ENCODE measurements around the gene TRIM39. TPM values are rescaled to one million over a fixed set of nuclear protein-coding genes. Genes with fewer than 3 reads are reported as not detected.
A peak's percentile ranks its signal among the peaks of the same experiment; 100 is the strongest.

Gene TRIM39
- total and polyA plus RNA-seq, 5 donors from 2014 or later = 5.2 to 39.2 (median 11.7) TPM

DNA sequence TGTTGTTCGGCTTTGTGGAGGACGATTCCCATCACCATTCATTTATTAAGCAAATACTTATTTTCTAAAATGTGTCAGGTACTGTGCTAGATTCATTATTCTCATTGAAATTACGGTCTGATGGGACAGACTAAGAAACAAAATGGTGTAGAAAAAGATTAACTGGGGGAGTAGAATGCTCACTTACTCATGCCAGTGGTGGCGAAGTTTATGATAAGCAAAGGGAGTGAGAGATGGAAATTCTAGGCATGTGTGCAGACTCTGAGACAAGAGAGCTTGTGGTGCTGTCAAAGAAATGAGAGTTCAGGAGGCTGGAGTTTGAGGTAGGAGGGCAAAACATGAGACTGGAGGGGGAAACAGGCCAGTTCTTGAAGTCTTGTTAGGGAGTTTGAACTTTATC is 19.1 kb downstream of the TRIM39 start:
- Mint-ChIP-seq H3K27me3 (no peaks in the 10 kb centered on the region), H3K9me3 (no peaks in the 10 kb centered on the region), H3K27ac (peak overlapping the region; percentile 45 to 97 (median 84)), H3K36me3 (peaks cover 34% of the 10 kb centered on the region), H3K4me1 (peaks cover 11 to 35% (median 16%) of the 10 kb centered on the region in 4 donors), H3K4me3 (peak overlapping the region; percentile 89 to 95 (median 94))
- Histone ChIP-seq H3K27me3 (ENCODE audit: control insufficient read depth, insufficient read depth, low read length) (no peaks in the 10 kb centered on the region), H3K36me3 (ENCODE audit: control insufficient read depth, insufficient read depth, low read length) (peaks cover 30% of the 10 kb centered on the region), H3K4me3 (ENCODE audit: low read depth, low read length) (peak overlapping the region; percentile 65), H3K27ac (ENCODE audit: insufficient read depth, low read length, poor library complexity, severe bottlenecking) (no peak overlapping the region), H3K9me3 (ENCODE audit: control insufficient read depth in 2 of 2, low read length in 2 of 2) (no peaks in the 10 kb centered on the region), H3K4me1 (ENCODE audit: control insufficient read depth, insufficient read depth, low read length, poor library complexity, severe bottlenecking) (peaks cover 9% of the 10 kb centered on the region)
- ATAC-seq (ENCODE audit: low read depth in 2 of 2) (no peak), DNase-seq (no peak)

DNA sequence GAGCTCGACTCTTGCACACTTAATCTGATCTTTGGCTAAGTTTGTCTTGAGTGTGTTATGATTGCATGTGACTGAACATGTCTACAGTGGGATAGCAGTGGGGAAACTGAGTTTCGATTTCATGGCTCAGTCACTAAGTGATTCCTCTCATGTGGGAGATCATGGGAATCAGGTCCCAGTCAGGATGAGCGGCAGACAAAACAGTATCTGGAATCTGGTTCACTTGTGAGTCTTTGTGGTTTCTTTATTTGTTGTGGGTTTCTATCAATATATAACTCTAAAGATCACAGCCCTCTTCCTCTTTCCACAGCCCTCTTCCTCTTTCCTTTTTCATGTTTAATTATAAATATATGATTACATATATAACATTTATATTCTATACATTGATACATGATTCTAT is 22.2 kb downstream of the TRIM39 start:
- DNase-seq = no peak
- Mint-ChIP-seq H3K27me3 (peaks cover 18% of the 10 kb centered on the region), H3K4me3 (peak overlapping the region in 1 of 4 donors; percentile 39), H3K36me3 (peaks cover 18% of the 10 kb centered on the region), H3K27ac (no peak overlapping the region), H3K4me1 (peaks cover 11 to 35% (median 18%) of the 10 kb centered on the region in 4 donors), H3K9me3 (peaks cover 0 to 2% (median 0%) of the 10 kb centered on the region in 7 donors)
- Histone ChIP-seq H3K27me3 (ENCODE audit: control insufficient read depth, insufficient read depth, low read length) (peaks cover 6% of the 10 kb centered on the region), H3K4me3 (ENCODE audit: low read depth, low read length) (no peak overlapping the region), H3K9me3 (ENCODE audit: control insufficient read depth in 2 of 2, low read length in 2 of 2) (no peaks in the 10 kb centered on the region), H3K4me1 (ENCODE audit: control insufficient read depth, insufficient read depth, low read length, poor library complexity, severe bottlenecking) (peaks cover 9% of the 10 kb centered on the region), H3K27ac (ENCODE audit: insufficient read depth, low read length, poor library complexity, severe bottlenecking) (no peak overlapping the region), H3K36me3 (ENCODE audit: control insufficient read depth, insufficient read depth, low read length) (peaks cover 12% of the 10 kb centered on the region)
- no peak for ATAC-seq (ENCODE audit: low read depth in 2 of 2)

DNA sequence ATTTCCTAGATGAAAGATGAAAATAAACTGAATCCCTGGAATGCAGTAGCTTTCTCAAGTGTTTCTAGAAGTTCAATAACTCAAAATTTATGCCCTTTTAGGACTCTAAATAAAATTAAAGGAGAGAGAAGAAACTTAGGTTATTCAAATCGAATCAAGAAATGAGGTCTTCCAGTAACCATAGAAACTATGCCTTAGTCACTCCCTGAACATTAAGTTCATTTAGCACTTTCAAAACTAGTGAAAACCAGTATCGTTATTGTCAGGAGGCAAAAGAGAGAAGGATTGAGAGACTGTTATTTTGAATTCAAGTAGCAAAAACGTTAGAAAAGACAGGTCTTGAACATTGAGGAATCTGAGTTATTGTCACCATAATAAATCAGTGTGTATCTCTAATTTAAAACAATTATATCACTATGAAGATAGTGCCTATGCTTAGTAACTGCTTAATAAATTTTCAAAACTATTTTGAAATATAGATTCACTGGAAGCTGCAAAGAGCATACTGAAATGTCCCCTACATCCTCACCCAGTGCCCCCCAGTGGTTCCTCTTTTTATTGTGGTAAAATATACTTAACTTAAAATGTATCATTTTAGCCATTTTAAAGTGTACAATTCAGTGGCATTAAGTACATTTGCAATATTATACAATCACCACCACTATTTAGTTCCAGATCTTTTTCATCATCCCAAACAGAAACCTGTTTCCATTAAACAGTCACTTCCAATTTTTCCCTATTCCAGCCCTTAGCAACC is 22.9 kb downstream of the TRIM39 start:
- ATAC-seq (ENCODE audit: low read depth in 2 of 2) = no peak

DNA sequence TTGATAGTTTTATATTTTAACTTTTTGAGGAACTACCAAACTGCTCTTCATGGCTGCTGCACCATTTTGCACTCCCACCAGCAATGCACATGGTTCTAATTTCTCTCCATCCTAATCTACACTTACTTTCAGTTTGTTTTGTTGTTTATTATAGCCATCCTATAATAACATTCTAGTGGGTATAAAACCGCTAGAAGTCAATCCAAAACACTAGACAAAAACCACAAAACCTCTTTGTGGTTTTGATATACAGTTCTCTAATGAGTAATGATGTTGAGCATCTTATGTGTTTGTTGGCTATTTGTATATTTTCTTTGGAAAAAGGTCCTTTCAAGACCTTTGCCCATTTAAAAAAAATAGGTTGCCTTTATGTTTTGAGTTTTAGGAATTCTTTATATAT is 23.8 kb downstream of the TRIM39 start:
- H3K4me1 ChIP-seq (ENCODE audit: control insufficient read depth, insufficient read depth, low read length, poor library complexity, severe bottlenecking) = peaks cover 6% of the 10 kb centered on the region
- Mint-ChIP-seq H3K36me3 (peaks cover 18% of the 10 kb centered on the region), H3K27ac (peak overlapping the region in 1 of 3 donors; percentile 75), H3K9me3 (peaks cover 0 to 2% (median 0%) of the 10 kb centered on the region in 7 donors), H3K4me1 (peaks cover 11 to 26% (median 18%) of the 10 kb centered on the region in 4 donors), H3K4me3 (peak overlapping the region in 1 of 4 donors; percentile 24), H3K27me3 (peaks cover 18% of the 10 kb centered on the region)
- no peak for DNase-seq
- no peak overlapping the region for H3K27ac ChIP-seq (ENCODE audit: insufficient read depth, low read length, poor library complexity, severe bottlenecking)
- no peak overlapping the region for H3K4me3 ChIP-seq (ENCODE audit: low read depth, low read length)
- H3K36me3 ChIP-seq (ENCODE audit: control insufficient read depth, insufficient read depth, low read length) = peaks cover 12% of the 10 kb centered on the region
- H3K9me3 ChIP-seq (ENCODE audit: control insufficient read depth in 2 of 2, low read length in 2 of 2) = no peaks in the 10 kb centered on the region
- ATAC-seq (ENCODE audit: low read depth in 2 of 2) = no peak
- peaks cover 14% of the 10 kb centered on the region for H3K27me3 ChIP-seq (ENCODE audit: control insufficient read depth, insufficient read depth, low read length)

More for the DNA sequence above, 22.9 kb downstream of the TRIM39 start:
- Histone ChIP-seq H3K9me3 (ENCODE audit: control insufficient read depth in 2 of 2, low read length in 2 of 2) (no peaks in the 10 kb centered on the region), H3K27me3 (ENCODE audit: control insufficient read depth, insufficient read depth, low read length) (peaks cover 10% of the 10 kb centered on the region), H3K4me3 (ENCODE audit: low read depth, low read length) (no peak overlapping the region), H3K27ac (ENCODE audit: insufficient read depth, low read length, poor library complexity, severe bottlenecking) (no peak overlapping the region), H3K36me3 (ENCODE audit: control insufficient read depth, insufficient read depth, low read length) (peaks cover 12% of the 10 kb centered on the region), H3K4me1 (ENCODE audit: control insufficient read depth, insufficient read depth, low read length, poor library complexity, severe bottlenecking) (peaks cover 9% of the 10 kb centered on the region)
- Mint-ChIP-seq H3K27ac (no peak overlapping the region), H3K4me3 (no peak overlapping the region), H3K4me1 (peaks cover 11 to 32% (median 18%) of the 10 kb centered on the region in 4 donors), H3K36me3 (peaks cover 18% of the 10 kb centered on the region), H3K9me3 (peaks cover 0 to 2% (median 0%) of the 10 kb centered on the region in 7 donors), H3K27me3 (peaks cover 18% of the 10 kb centered on the region)
- DNase-seq = no peak

DNA sequence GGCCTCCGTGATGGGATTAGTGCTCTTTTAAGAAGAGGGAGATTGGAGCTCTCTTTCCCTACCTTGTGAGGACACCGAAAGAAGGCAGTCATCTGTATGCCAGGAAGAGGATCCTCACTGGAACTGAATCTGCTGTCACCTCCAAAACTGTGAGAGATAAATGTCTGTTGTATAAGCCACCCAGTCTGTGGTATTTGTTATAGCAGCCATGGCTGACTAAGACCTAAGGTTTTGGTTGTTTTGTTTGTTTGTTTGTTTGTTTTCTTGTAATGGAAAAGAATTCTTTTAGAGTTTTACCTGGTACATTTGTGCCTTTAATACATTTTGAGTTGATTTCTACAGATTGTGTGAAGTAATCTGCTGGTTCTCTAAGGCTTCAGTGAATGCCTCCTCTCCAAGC is 25.8 kb downstream of the TRIM39 start:
- Histone ChIP-seq H3K4me3 (ENCODE audit: low read depth, low read length) (no peak overlapping the region), H3K4me1 (ENCODE audit: control insufficient read depth, insufficient read depth, low read length, poor library complexity, severe bottlenecking) (no peaks in the 10 kb centered on the region), H3K36me3 (ENCODE audit: control insufficient read depth, insufficient read depth, low read length) (peaks cover 1% of the 10 kb centered on the region), H3K27me3 (ENCODE audit: control insufficient read depth, insufficient read depth, low read length) (peaks cover 26% of the 10 kb centered on the region), H3K27ac (ENCODE audit: insufficient read depth, low read length, poor library complexity, severe bottlenecking) (no peak overlapping the region), H3K9me3 (ENCODE audit: control insufficient read depth in 2 of 2, low read length in 2 of 2) (no peaks in the 10 kb centered on the region)
- DNase-seq (no peak), ATAC-seq (ENCODE audit: low read depth in 2 of 2) (no peak)
- Mint-ChIP-seq H3K4me3 (no peak overlapping the region), H3K27ac (no peak overlapping the region), H3K9me3 (peaks cover 0 to 2% (median 0%) of the 10 kb centered on the region in 7 donors), H3K27me3 (peaks cover 34% of the 10 kb centered on the region), H3K4me1 (peaks cover 3 to 16% (median 11%) of the 10 kb centered on the region in 4 donors), H3K36me3 (peaks cover 3% of the 10 kb centered on the region)

DNA sequence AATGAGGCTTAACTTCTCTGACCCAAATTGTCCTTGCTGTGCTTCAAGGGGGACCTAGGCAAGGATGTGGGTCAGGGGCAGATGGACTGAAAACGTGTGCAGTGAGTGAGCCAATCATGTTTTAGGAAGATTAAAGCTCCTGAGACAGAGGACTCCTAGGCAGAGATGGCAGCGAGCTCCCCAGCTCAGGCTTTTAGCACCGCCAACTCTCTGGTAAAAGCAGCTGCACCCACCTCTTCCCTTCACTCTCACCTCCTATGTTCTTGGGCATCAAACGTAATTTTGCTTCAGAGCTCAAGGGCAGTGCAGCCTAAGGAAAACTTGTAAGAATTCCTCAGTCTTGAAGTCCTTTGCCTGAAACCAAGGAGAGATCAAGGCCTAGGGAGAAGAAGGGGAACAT is 28.6 kb downstream of the TRIM39 start:
- H3K4me3 Mint-ChIP-seq = no peak overlapping the region
- H3K27ac Mint-ChIP-seq = no peak overlapping the region
- no peak for ATAC-seq (ENCODE audit: low read depth in 2 of 2)
- Histone ChIP-seq H3K36me3 (ENCODE audit: control insufficient read depth, insufficient read depth, low read length) (no peaks in the 10 kb centered on the region), H3K27me3 (ENCODE audit: control insufficient read depth, insufficient read depth, low read length) (peaks cover 47% of the 10 kb centered on the region), H3K4me1 (ENCODE audit: control insufficient read depth, insufficient read depth, low read length, poor library complexity, severe bottlenecking) (peaks cover 7% of the 10 kb centered on the region), H3K4me3 (ENCODE audit: low read depth, low read length) (no peak overlapping the region), H3K27ac (ENCODE audit: insufficient read depth, low read length, poor library complexity, severe bottlenecking) (no peak overlapping the region), H3K9me3 (ENCODE audit: control insufficient read depth in 2 of 2, low read length in 2 of 2) (no peaks in the 10 kb centered on the region)
- peaks cover 57% of the 10 kb centered on the region for H3K27me3 Mint-ChIP-seq
- peaks cover 0 to 3% (median 0%) of the 10 kb centered on the region in 7 donors for H3K9me3 Mint-ChIP-seq
- peaks cover 0 to 14% (median 7%) of the 10 kb centered on the region in 4 donors for H3K4me1 Mint-ChIP-seq
- no peaks in the 10 kb centered on the region for H3K36me3 Mint-ChIP-seq
- DNase-seq = no peak

DNA sequence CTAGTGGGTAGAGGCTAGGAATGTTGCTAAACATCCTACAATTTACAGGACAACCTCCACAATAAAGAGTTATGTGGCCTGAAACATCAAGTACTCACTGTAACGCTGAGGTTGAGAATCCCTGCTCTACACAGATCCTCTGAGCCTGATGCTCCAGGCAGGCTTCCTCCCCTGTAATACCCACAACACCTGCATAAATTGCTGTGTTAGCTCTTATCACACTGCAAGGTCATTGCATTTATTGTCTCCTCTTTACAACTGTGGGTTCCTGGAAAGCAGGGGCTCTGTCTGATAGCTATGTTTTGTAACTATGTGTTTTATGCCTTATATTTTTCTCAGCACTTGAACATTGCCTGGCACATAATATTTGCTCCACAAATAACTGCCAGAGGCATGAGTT is 29.8 kb downstream of the TRIM39 start:
- H3K4me1 ChIP-seq (ENCODE audit: control insufficient read depth, insufficient read depth, low read length, poor library complexity, severe bottlenecking) = peaks cover 7% of the 10 kb centered on the region
- H3K27ac ChIP-seq (ENCODE audit: insufficient read depth, low read length, poor library complexity, severe bottlenecking) = no peak overlapping the region
- no peak overlapping the region for H3K4me3 ChIP-seq (ENCODE audit: low read depth, low read length)
- H3K36me3 Mint-ChIP-seq = no peaks in the 10 kb centered on the region
- no peaks in the 10 kb centered on the region for H3K36me3 ChIP-seq (ENCODE audit: control insufficient read depth, insufficient read depth, low read length)
- H3K4me1 Mint-ChIP-seq = peaks cover 0 to 7% (median 3%) of the 10 kb centered on the region in 4 donors
- peaks cover 58% of the 10 kb centered on the region for H3K27me3 ChIP-seq (ENCODE audit: control insufficient read depth, insufficient read depth, low read length)
- no peak overlapping the region for H3K27ac Mint-ChIP-seq
- peaks cover 69% of the 10 kb centered on the region for H3K27me3 Mint-ChIP-seq
- no peak overlapping the region for H3K4me3 Mint-ChIP-seq
- peaks cover 0 to 3% (median 0%) of the 10 kb centered on the region in 7 donors for H3K9me3 Mint-ChIP-seq
- DNase-seq = no peak
- no peaks in the 10 kb centered on the region for H3K9me3 ChIP-seq (ENCODE audit: control insufficient read depth in 2 of 2, low read length in 2 of 2)
- ATAC-seq (ENCODE audit: low read depth in 2 of 2) = no peak
